Activated naive CD4-positive, alpha-beta T cell treated with anti-CD3 and anti-CD28 coated beads, Interleukin-2, amount 50 U/mL, for 24 hours (primary cell): ENCODE data around the gene B4GALNT4.
"Not testable (repeated sequence)": the region's sequence is repeated elsewhere in the genome, so short reads cannot be mapped to it uniquely, and the experiment has no call there.

ENCODE experiments used
- H3K27ac Mint-ChIP-seq: one replicate; pipeline ENCODE4 v1.8.0; 2021; ENCODE audit warnings: mild to moderate bottlenecking, mixed read lengths
- H3K27me3 Mint-ChIP-seq: one replicate; pipeline ENCODE4 v1.8.0; 2021; ENCODE audit warnings: mixed read lengths
- H3K36me3 Mint-ChIP-seq: one replicate; pipeline ENCODE4 v1.8.0; 2021; ENCODE audit warnings: mixed read lengths
- H3K4me1 Mint-ChIP-seq: one replicate; pipeline ENCODE4 v1.8.0; 2021; ENCODE audit warnings: mixed read lengths
- H3K4me3 Mint-ChIP-seq: one replicate; pipeline ENCODE4 v1.8.0; 2021; ENCODE audit warnings: mild to moderate bottlenecking, mixed read lengths
- H3K9me3 Mint-ChIP-seq: one replicate; pipeline ENCODE4 v1.8.0; 2021; ENCODE audit warnings: mixed read lengths

B4GALNT4 gene

GRCh38 chr11:424232-424631 is 54.9 kb downstream of the B4GALNT4 start:
- no peaks in the 10 kb centered on the region for H3K27me3 Mint-ChIP-seq
- H3K4me3 Mint-ChIP-seq = no peak overlapping the region
- no peaks in the 10 kb centered on the region for H3K9me3 Mint-ChIP-seq
- H3K36me3 Mint-ChIP-seq = peaks cover 6% of the 10 kb centered on the region
- no peak overlapping the region for H3K27ac Mint-ChIP-seq
- H3K4me1 Mint-ChIP-seq = no peaks in the 10 kb centered on the region

- not testable (repeated sequence) for H3K36me3 Mint-ChIP-seq, H3K27me3 Mint-ChIP-seq, H3K4me3 Mint-ChIP-seq, H3K4me1 Mint-ChIP-seq, H3K27ac Mint-ChIP-seq, H3K9me3 Mint-ChIP-seq
Observed at GRCh38 chr11:424766-425165, 55.5 kb downstream of the B4GALNT4 start.

- H3K27me3 Mint-ChIP-seq = no peaks in the 10 kb centered on the region
- no peaks in the 10 kb centered on the region for H3K9me3 Mint-ChIP-seq
- no peaks in the 10 kb centered on the region for H3K4me1 Mint-ChIP-seq
- no peak overlapping the region for H3K27ac Mint-ChIP-seq
- H3K36me3 Mint-ChIP-seq = peaks cover 6% of the 10 kb centered on the region
- no peak overlapping the region for H3K4me3 Mint-ChIP-seq
Observed at GRCh38 chr11:425301-425700, 56.0 kb downstream of the B4GALNT4 start.

- Mint-ChIP-seq H3K27ac (no peak overlapping the region), H3K9me3 (no peaks in the 10 kb centered on the region), H3K4me1 (no peaks in the 10 kb centered on the region), H3K36me3 (peaks cover 6% of the 10 kb centered on the region), H3K4me3 (no peak overlapping the region), H3K27me3 (no peaks in the 10 kb centered on the region)
Observed at GRCh38 chr11:426851-427250, 57.6 kb downstream of the B4GALNT4 start.

- no peaks in the 10 kb centered on the region for H3K27me3 Mint-ChIP-seq
- no peaks in the 10 kb centered on the region for H3K4me1 Mint-ChIP-seq
- no peak overlapping the region for H3K4me3 Mint-ChIP-seq
- no peak overlapping the region for H3K27ac Mint-ChIP-seq
- H3K36me3 Mint-ChIP-seq = peaks cover 4% of the 10 kb centered on the region
- no peaks in the 10 kb centered on the region for H3K9me3 Mint-ChIP-seq
Observed at GRCh38 chr11:428295-428694, 59.0 kb downstream of the B4GALNT4 start.

- no peaks in the 10 kb centered on the region for H3K9me3 Mint-ChIP-seq
- no peaks in the 10 kb centered on the region for H3K27me3 Mint-ChIP-seq
- no peak overlapping the region for H3K27ac Mint-ChIP-seq
- peaks cover 4% of the 10 kb centered on the region for H3K36me3 Mint-ChIP-seq
- no peaks in the 10 kb centered on the region for H3K4me1 Mint-ChIP-seq
- no peak overlapping the region for H3K4me3 Mint-ChIP-seq
Observed at GRCh38 chr11:429391-429790, 60.1 kb downstream of the B4GALNT4 start.

GRCh38 chr11:429931-430456 is 60.7 kb downstream of the B4GALNT4 start:
- H3K4me1 Mint-ChIP-seq = no peaks in the 10 kb centered on the region
- no peak overlapping the region for H3K27ac Mint-ChIP-seq
- H3K36me3 Mint-ChIP-seq = peaks cover 4% of the 10 kb centered on the region
- H3K4me3 Mint-ChIP-seq = no peak overlapping the region
- no peaks in the 10 kb centered on the region for H3K27me3 Mint-ChIP-seq
- H3K9me3 Mint-ChIP-seq = no peaks in the 10 kb centered on the region
